ENCODE data around the gene GCH1.
"Not testable (repeated sequence)": the region's sequence is repeated elsewhere in the genome, so short reads cannot be mapped to it uniquely, and the experiment has no call there.

The GCH1 gene

GRCh38 chr14:54902521-54903420 is at the start of gene GCH1:
Gene GCH1 (minus strand): TSS chr14:54902826. CDS start chr14:54902663, 163 bp downstream.
- DNase-seq (ENCODE audit: low spot score), result peak; percentile 49

- DNase-seq (ENCODE audit: low spot score), result no peak
Observed at GRCh38 chr14:54947230-54947629, 44.6 kb upstream of the GCH1 start.

- DNase-seq (ENCODE audit: low spot score), result no peak
Observed at GRCh38 chr14:54946500-54946899, 43.9 kb upstream of the GCH1 start.

- no peak for DNase-seq (ENCODE audit: low spot score)
Observed at GRCh38 chr14:54944737-54945391, 42.2 kb upstream of the GCH1 start.

GRCh38 chr14:54942913-54943312 is 40.3 kb upstream of the GCH1 start:
- DNase-seq (ENCODE audit: low spot score), result no peak

GRCh38 chr14:54936816-54937215 is 34.2 kb upstream of the GCH1 start:
- DNase-seq (ENCODE audit: low spot score), result no peak

GRCh38 chr14:54935958-54936357 is 33.3 kb upstream of the GCH1 start:
- no peak for DNase-seq (ENCODE audit: low spot score)

- DNase-seq (ENCODE audit: low spot score), result no peak
Observed at GRCh38 chr14:54935100-54935499, 32.5 kb upstream of the GCH1 start.

GRCh38 chr14:54933006-54933405 is 30.4 kb upstream of the GCH1 start:
- no peak for DNase-seq (ENCODE audit: low spot score)

GRCh38 chr14:54931598-54932340 is 29.1 kb upstream of the GCH1 start:
- DNase-seq (ENCODE audit: low spot score), result no peak

- no peak for DNase-seq (ENCODE audit: low spot score)
Observed at GRCh38 chr14:54931101-54931500, 28.5 kb upstream of the GCH1 start.

- DNase-seq (ENCODE audit: low spot score), result no peak
Observed at GRCh38 chr14:54929556-54929955, 26.9 kb upstream of the GCH1 start.

- no peak for DNase-seq (ENCODE audit: low spot score)
Observed at GRCh38 chr14:54928216-54928615, 25.6 kb upstream of the GCH1 start.

GRCh38 chr14:54927551-54927950 is 24.9 kb upstream of the GCH1 start:
- no peak for DNase-seq (ENCODE audit: low spot score)

GRCh38 chr14:54926570-54926969 is 23.9 kb upstream of the GCH1 start:
- DNase-seq (ENCODE audit: low spot score), result not testable (repeated sequence)

- no peak for DNase-seq (ENCODE audit: low spot score)
Observed at GRCh38 chr14:54922598-54922997, 20.0 kb upstream of the GCH1 start.

- DNase-seq (ENCODE audit: low spot score), result no peak
Observed at GRCh38 chr14:54920052-54920451, 17.4 kb upstream of the GCH1 start.

GRCh38 chr14:54919330-54919729 is 16.7 kb upstream of the GCH1 start:
- DNase-seq (ENCODE audit: low spot score), result no peak

GRCh38 chr14:54918427-54918826 is 15.8 kb upstream of the GCH1 start:
- DNase-seq (ENCODE audit: low spot score), result no peak

- no peak for DNase-seq (ENCODE audit: low spot score)
Observed at GRCh38 chr14:54916101-54916500, 13.5 kb upstream of the GCH1 start.

- no peak for DNase-seq (ENCODE audit: low spot score)
Observed at GRCh38 chr14:54909817-54910558, 7.4 kb upstream of the GCH1 start.

GRCh38 chr14:54908973-54909372 is 6.3 kb upstream of the GCH1 start:
- DNase-seq (ENCODE audit: low spot score), result not testable (repeated sequence)

Data from hepatic stellate cell (primary cell).